ENCODE measurements around the gene HBM. TPM values are rescaled to one million over a fixed set of nuclear protein-coding genes. Genes with fewer than 3 reads are reported as not detected.

The HBM gene
- total RNA-seq, 4 donors from 2014 or later = 3.3 TPM; not detected in 3

- WGBS, 2 donors = 84 to 85% methylated on average over 2 of the region's 2 CpGs
- TF ChIP-seq CTCF (IDR thresholded peaks at IDR 0.05) (no peak), POLR2A (IDR thresholded peaks at IDR 0.05) (no peak), EP300 (IDR thresholded peaks at IDR 0.05) (no peak)
- Histone ChIP-seq H3K27ac (no peak overlapping the region), H3K27me3 (no peaks in the 10 kb centered on the region), H3K4me3 (no peak overlapping the region), H3K4me1 (peaks cover 0 to 6% (median 0%) of the 10 kb centered on the region in 4 donors), H3K36me3 (peaks cover 0 to 25% (median 0%) of the 10 kb centered on the region in 3 donors), H3K9me3 (no peaks in the 10 kb centered on the region)
- DNase-seq (ENCODE audit: low spot score in 2 of 2) = no peak
These were observed 36.7 kb upstream of the HBM start for GRCh38 chr16:129075-129474.

DNA sequence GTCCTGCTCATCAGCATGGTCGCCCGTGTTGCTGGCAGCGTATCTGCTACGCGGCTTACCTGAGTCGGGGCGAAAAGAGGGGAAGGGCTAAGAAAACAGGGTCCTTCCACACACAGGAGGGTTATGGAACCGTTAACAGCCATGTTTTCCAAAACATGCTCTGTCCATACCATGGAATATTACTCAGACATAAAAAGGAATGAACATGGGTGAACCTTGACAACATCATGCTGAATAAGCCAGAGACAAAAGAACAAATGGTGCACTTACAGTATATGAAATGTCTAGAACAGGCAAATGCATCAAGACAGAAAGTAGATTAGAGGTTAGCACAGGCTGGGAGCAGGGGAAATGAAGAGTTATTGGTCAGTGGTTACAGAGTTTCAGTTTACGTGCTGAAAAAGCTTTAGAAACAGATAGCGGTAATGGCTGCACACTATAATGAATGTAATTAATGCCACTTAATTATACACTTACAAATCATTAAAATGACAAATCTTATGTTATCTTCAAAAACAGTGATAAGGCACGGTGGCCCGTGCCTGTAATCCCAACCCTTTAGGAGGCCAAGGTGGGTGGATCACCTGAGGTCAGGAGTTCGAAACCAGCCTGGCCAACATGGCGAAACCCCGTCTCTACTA is 35.1 kb upstream of the HBM start:
- Histone ChIP-seq H3K9me3 (no peaks in the 10 kb centered on the region), H3K27me3 (no peaks in the 10 kb centered on the region), H3K4me1 (peaks cover 0 to 11% (median 0%) of the 10 kb centered on the region in 4 donors), H3K4me3 (no peak overlapping the region), H3K36me3 (peaks cover 0 to 18% (median 0%) of the 10 kb centered on the region in 3 donors), H3K27ac (no peak overlapping the region)
- no peak for DNase-seq (ENCODE audit: low spot score in 2 of 2)
- TF ChIP-seq POLR2A (IDR thresholded peaks at IDR 0.05) (no peak), CTCF (IDR thresholded peaks at IDR 0.05) (no peak), EP300 (IDR thresholded peaks at IDR 0.05) (no peak)
- WGBS, 2 donors = 92 to 94% methylated on average over 15 of the region's 15 CpGs

GRCh38 chr16:132120-132519 is 33.7 kb upstream of the HBM start:
- peaks cover 0 to 18% (median 0%) of the 10 kb centered on the region in 3 donors for H3K36me3 ChIP-seq
- peaks cover 0 to 15% (median 0%) of the 10 kb centered on the region in 4 donors for H3K4me1 ChIP-seq
- H3K4me3 ChIP-seq = no peak overlapping the region
- no peak overlapping the region for H3K27ac ChIP-seq
- TF ChIP-seq POLR2A (IDR thresholded peaks at IDR 0.05) = no peak
- no peak for TF ChIP-seq CTCF (IDR thresholded peaks at IDR 0.05)
- TF ChIP-seq EP300 (IDR thresholded peaks at IDR 0.05) = no peak
- DNase-seq (ENCODE audit: low spot score in 2 of 2) = no peak
- WGBS, 2 donors = 94 to 95% methylated on average over 7 of the region's 7 CpGs
- H3K9me3 ChIP-seq = no peaks in the 10 kb centered on the region
- H3K27me3 ChIP-seq = no peaks in the 10 kb centered on the region

GRCh38 chr16:133716-134115 is 32.1 kb upstream of the HBM start:
- H3K27ac ChIP-seq = no peak overlapping the region

More at GRCh38 chr16:133716-134115, 32.1 kb upstream of the HBM start:
- Histone ChIP-seq H3K9me3 (no peaks in the 10 kb centered on the region), H3K36me3 (peaks cover 0 to 18% (median 0%) of the 10 kb centered on the region in 3 donors), H3K4me3 (no peak overlapping the region), H3K4me1 (peaks cover 0 to 23% (median 3%) of the 10 kb centered on the region in 4 donors), H3K27me3 (no peaks in the 10 kb centered on the region)
- no peak for DNase-seq (ENCODE audit: low spot score in 2 of 2)
- WGBS, 2 donors = 79 to 96% methylated on average over 2 of the region's 2 CpGs
- TF ChIP-seq CTCF (IDR thresholded peaks at IDR 0.05) (no peak), EP300 (IDR thresholded peaks at IDR 0.05) (no peak), POLR2A (IDR thresholded peaks at IDR 0.05) (no peak)

All from tibial nerve (tissue), 4 donors.